ENCODE results near the gene COX14.

COX14 gene

GRCh38 chr12:50110127-50110761 lies 1.8 kb upstream of the COX14 start:
- H3K36me3 Mint-ChIP-seq: peaks cover 8% of the 10 kb centered on the region
- peaks cover 27% of the 10 kb centered on the region for H3K4me1 Mint-ChIP-seq
- peak overlapping the region; percentile 95 for H3K4me3 Mint-ChIP-seq
- peak; percentile 21 to 38 for DNase-seq (ENCODE audit: low spot score in 2 of 2)
- no peaks in the 10 kb centered on the region for H3K9me3 Mint-ChIP-seq
- no peak for ATAC-seq (ENCODE audit: low read depth)
- peak overlapping the region; percentile 95 for H3K27ac Mint-ChIP-seq
- no peaks in the 10 kb centered on the region for H3K27me3 Mint-ChIP-seq

DNA sequence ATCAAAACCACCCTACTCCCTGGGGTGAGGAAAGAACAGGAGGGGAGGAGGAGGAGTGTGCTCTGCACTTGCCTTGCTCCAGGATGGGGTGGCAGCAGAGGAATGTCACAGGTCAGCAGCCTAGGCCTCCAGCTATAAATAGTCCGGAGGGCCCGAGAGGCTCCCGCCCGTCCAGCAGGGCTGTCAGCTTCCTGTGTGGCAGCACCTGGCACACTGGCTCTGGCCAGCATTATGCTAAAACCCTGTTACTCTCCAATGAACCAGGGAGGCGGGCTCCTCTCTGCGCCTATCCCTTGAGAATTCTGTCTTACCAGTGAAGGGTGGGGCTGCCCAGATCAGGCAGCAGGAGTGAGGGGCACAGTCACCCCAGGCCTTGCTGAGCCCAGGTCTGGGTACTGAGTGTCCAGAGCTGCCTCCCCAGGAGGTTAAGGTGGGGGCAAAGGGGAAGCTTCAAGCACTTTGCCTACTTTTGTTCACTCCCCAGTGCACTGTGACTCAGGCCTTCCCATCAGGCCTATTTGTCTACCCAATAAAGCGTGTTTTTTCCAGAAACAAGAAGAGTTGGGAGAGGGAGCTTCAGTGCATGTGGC lies 1.2 kb upstream of the COX14 start:
- Mint-ChIP-seq H3K4me3 (peak overlapping the region; percentile 95), H3K27me3 (no peaks in the 10 kb centered on the region), H3K27ac (peak overlapping the region; percentile 95), H3K9me3 (no peaks in the 10 kb centered on the region), H3K36me3 (peaks cover 9% of the 10 kb centered on the region), H3K4me1 (peaks cover 29% of the 10 kb centered on the region)
- DNase-seq (ENCODE audit: low spot score in 2 of 2) (peak; percentile 23 to 43), ATAC-seq (ENCODE audit: low read depth) (no peak)

DNA sequence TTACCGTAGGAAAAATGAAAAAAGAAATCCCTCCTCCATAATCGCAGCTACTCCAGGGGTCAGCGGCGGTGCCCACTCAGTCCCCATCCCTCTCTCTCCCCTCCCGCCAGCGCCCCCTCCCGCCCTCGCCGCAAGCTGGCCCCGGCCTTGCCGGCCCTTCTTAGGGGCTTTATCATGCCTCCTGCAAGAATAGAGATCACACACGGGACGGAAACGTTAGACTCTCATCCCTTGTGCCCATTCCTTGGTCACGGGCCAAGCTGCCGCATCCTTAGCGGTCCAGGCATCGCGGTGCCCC lies 692 bp upstream of the COX14 start:
- H3K27ac Mint-ChIP-seq: peak overlapping the region; percentile 95
- H3K4me1 Mint-ChIP-seq: peaks cover 28% of the 10 kb centered on the region
- H3K36me3 Mint-ChIP-seq: peaks cover 9% of the 10 kb centered on the region
- DNase-seq (ENCODE audit: low spot score in 2 of 2): no peak
- ATAC-seq (ENCODE audit: low read depth): no peak
- no peaks in the 10 kb centered on the region for H3K9me3 Mint-ChIP-seq
- peak overlapping the region; percentile 95 for H3K4me3 Mint-ChIP-seq
- H3K27me3 Mint-ChIP-seq: no peaks in the 10 kb centered on the region

- DNase-seq (ENCODE audit: low spot score in 2 of 2): peak in 1 of 2 donors; percentile 3
- no peaks in the 10 kb centered on the region for H3K27me3 Mint-ChIP-seq
- H3K27ac Mint-ChIP-seq: peak overlapping the region; percentile 95
- peak overlapping the region; percentile 95 for H3K4me3 Mint-ChIP-seq
- H3K36me3 Mint-ChIP-seq: peaks cover 11% of the 10 kb centered on the region
- H3K4me1 Mint-ChIP-seq: peaks cover 33% of the 10 kb centered on the region
- no peak for ATAC-seq (ENCODE audit: low read depth)
- H3K9me3 Mint-ChIP-seq: no peaks in the 10 kb centered on the region
Observed at GRCh38 chr12:50112456-50113218, 601 bp downstream of the COX14 start.

- no peak for DNase-seq (ENCODE audit: low spot score in 2 of 2)
- H3K27me3 Mint-ChIP-seq: no peaks in the 10 kb centered on the region
- no peak overlapping the region for H3K4me3 Mint-ChIP-seq
- no peak for ATAC-seq (ENCODE audit: low read depth)
- H3K36me3 Mint-ChIP-seq: peaks cover 21% of the 10 kb centered on the region
- no peaks in the 10 kb centered on the region for H3K9me3 Mint-ChIP-seq
- H3K27ac Mint-ChIP-seq: no peak overlapping the region
- peaks cover 21% of the 10 kb centered on the region for H3K4me1 Mint-ChIP-seq
Observed at GRCh38 chr12:50117057-50117622, 5.1 kb downstream of the COX14 start.

- ATAC-seq (ENCODE audit: low read depth) (no peak), DNase-seq (ENCODE audit: low spot score in 2 of 2) (no peak)
- Mint-ChIP-seq H3K27ac (no peak overlapping the region), H3K4me1 (peaks cover 20% of the 10 kb centered on the region), H3K9me3 (no peaks in the 10 kb centered on the region), H3K36me3 (peaks cover 27% of the 10 kb centered on the region), H3K4me3 (no peak overlapping the region), H3K27me3 (no peaks in the 10 kb centered on the region)
Observed at GRCh38 chr12:50119387-50119786, 7.4 kb downstream of the COX14 start.

DNA sequence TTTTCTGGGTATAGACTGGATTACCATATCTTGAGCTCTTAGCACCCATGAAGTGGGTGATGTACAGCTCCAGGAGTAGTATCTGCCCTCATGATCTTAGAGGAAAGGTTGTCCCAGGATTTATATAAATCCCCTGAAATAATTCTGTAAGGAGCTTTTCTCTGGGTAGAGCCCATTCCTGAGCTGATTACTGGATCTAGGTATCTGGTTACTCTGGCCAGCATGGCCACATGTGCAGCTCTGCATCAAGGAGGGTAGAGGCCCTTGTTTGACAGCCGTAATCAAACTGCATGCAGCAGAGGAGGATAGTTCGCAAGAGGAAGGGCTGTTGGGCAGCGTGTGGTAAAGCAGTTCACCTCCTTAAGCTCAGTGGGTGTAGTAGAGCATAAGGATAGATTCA lies 8.5 kb downstream of the COX14 start:
- Mint-ChIP-seq H3K27ac (no peak overlapping the region), H3K4me1 (peaks cover 21% of the 10 kb centered on the region), H3K27me3 (no peaks in the 10 kb centered on the region), H3K36me3 (peaks cover 23% of the 10 kb centered on the region), H3K4me3 (no peak overlapping the region), H3K9me3 (no peaks in the 10 kb centered on the region)
- no peak for DNase-seq (ENCODE audit: low spot score in 2 of 2)
- no peak for ATAC-seq (ENCODE audit: low read depth)

DNA sequence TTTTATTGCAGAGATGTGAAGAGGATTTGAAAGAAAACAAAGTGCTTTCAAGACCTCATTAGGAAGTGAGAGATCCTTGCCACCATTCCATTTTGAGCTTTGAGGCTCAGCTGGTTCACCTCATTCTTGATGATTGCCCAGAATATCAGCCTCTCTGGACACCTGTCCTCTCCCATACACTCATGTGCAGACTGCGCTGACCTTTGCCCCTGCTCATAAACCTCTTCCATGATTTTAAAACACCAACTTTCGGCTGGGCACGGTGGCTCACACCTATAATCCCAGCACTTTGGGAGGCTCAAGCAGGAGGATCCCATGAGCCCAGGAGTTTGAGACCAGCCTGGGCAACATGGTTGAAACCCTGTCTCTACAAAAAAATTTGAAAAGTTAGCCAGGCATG lies 8.9 kb downstream of the COX14 start:
- H3K36me3 Mint-ChIP-seq: peaks cover 22% of the 10 kb centered on the region
- no peak for ATAC-seq (ENCODE audit: low read depth)
- peaks cover 21% of the 10 kb centered on the region for H3K4me1 Mint-ChIP-seq

GRCh38 chr12:50121641-50122040 lies 9.6 kb downstream of the COX14 start:
- DNase-seq (ENCODE audit: low spot score in 2 of 2) (no peak), ATAC-seq (ENCODE audit: low read depth) (no peak)
- H3K4me1 Mint-ChIP-seq: peaks cover 21% of the 10 kb centered on the region
- H3K27me3 Mint-ChIP-seq: no peaks in the 10 kb centered on the region
- no peak overlapping the region for H3K4me3 Mint-ChIP-seq
- no peak overlapping the region for H3K27ac Mint-ChIP-seq
- no peaks in the 10 kb centered on the region for H3K9me3 Mint-ChIP-seq
- H3K36me3 Mint-ChIP-seq: peaks cover 22% of the 10 kb centered on the region

More for the DNA sequence above, 8.9 kb downstream of the COX14 start:
- H3K27me3 Mint-ChIP-seq: no peaks in the 10 kb centered on the region
- no peak for DNase-seq (ENCODE audit: low spot score in 2 of 2)
- no peaks in the 10 kb centered on the region for H3K9me3 Mint-ChIP-seq
- H3K27ac Mint-ChIP-seq: no peak overlapping the region
- no peak overlapping the region for H3K4me3 Mint-ChIP-seq

- ATAC-seq (ENCODE audit: low read depth) (no peak), DNase-seq (ENCODE audit: low spot score in 2 of 2) (no peak)
- Mint-ChIP-seq H3K4me3 (no peak overlapping the region), H3K9me3 (no peaks in the 10 kb centered on the region), H3K27me3 (no peaks in the 10 kb centered on the region), H3K27ac (no peak overlapping the region), H3K36me3 (peaks cover 24% of the 10 kb centered on the region), H3K4me1 (peaks cover 20% of the 10 kb centered on the region)
Observed at GRCh38 chr12:50123203-50123602, 11.2 kb downstream of the COX14 start.

GRCh38 chr12:50127546-50127945 lies 15.5 kb downstream of the COX14 start:
- Mint-ChIP-seq H3K36me3 (peaks cover 27% of the 10 kb centered on the region), H3K27me3 (no peaks in the 10 kb centered on the region), H3K4me3 (no peak overlapping the region), H3K9me3 (no peaks in the 10 kb centered on the region), H3K27ac (no peak overlapping the region), H3K4me1 (peaks cover 22% of the 10 kb centered on the region)
- DNase-seq (ENCODE audit: low spot score in 2 of 2) (no peak), ATAC-seq (ENCODE audit: low read depth) (no peak)

- H3K4me1 Mint-ChIP-seq: peaks cover 26% of the 10 kb centered on the region
- no peaks in the 10 kb centered on the region for H3K27me3 Mint-ChIP-seq
- DNase-seq (ENCODE audit: low spot score in 2 of 2) (no peak), ATAC-seq (ENCODE audit: low read depth) (no peak)
- H3K9me3 Mint-ChIP-seq: no peaks in the 10 kb centered on the region
- H3K27ac Mint-ChIP-seq: no peak overlapping the region
- H3K36me3 Mint-ChIP-seq: peaks cover 31% of the 10 kb centered on the region
- H3K4me3 Mint-ChIP-seq: no peak overlapping the region
Observed at GRCh38 chr12:50129290-50129689, 17.3 kb downstream of the COX14 start.

GRCh38 chr12:50132505-50133135 lies 20.6 kb downstream of the COX14 start:
- Mint-ChIP-seq H3K4me1 (peaks cover 19% of the 10 kb centered on the region), H3K4me3 (no peak overlapping the region), H3K36me3 (peaks cover 41% of the 10 kb centered on the region), H3K9me3 (no peaks in the 10 kb centered on the region), H3K27me3 (no peaks in the 10 kb centered on the region), H3K27ac (peak overlapping the region; percentile 16)
- DNase-seq (ENCODE audit: low spot score in 2 of 2): no peak
- no peak for ATAC-seq (ENCODE audit: low read depth)

DNA sequence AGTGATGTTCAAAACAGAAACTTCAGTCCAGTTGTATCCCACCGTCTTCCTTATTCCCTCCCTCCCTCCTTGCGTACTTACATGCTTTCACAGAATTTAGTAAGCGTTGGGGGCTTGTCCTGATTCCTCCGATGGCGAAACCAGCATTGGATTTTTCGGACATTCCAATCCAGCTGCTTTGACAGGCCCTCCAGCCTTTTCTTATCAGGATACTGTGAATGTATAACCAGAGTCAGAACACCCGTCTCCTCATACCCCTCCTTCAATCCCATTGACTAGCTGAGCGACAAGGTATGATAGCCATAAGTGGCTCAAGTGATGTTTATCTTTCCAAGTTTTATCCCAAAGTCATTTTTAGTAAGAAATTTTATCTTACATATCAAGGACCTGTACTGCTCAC lies 31.0 kb downstream of the COX14 start:
- DNase-seq (ENCODE audit: low spot score in 2 of 2) (no peak), ATAC-seq (ENCODE audit: low read depth) (no peak)
- Mint-ChIP-seq H3K4me3 (no peak overlapping the region), H3K27ac (no peak overlapping the region), H3K36me3 (peaks cover 6% of the 10 kb centered on the region), H3K27me3 (no peaks in the 10 kb centered on the region), H3K4me1 (no peaks in the 10 kb centered on the region), H3K9me3 (no peaks in the 10 kb centered on the region)

Data from memory B cell (primary cell).